ENCODE measurements around the gene GEMIN7.

DNA sequence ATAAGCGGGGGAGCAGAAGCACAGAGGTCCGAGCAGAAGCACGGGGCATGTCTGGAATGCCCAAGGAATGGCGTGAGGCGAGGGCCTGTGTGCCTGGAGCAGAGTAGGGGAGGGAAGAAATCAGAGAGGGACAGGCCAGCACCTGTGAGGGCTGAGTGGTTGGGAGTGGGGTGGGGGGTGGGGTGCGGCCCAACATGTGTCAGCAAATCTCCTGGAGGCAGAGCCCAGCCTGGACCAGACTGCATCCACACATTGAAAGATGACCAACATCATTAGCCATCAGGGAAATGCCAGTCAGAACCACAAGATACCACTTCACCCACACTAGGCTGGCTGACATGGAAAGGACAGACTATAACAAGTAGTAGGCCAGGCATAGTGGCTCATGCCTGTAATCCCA lies 29.0 kb upstream of the GEMIN7 start:
- TF ChIP-seq, protein P1, sequence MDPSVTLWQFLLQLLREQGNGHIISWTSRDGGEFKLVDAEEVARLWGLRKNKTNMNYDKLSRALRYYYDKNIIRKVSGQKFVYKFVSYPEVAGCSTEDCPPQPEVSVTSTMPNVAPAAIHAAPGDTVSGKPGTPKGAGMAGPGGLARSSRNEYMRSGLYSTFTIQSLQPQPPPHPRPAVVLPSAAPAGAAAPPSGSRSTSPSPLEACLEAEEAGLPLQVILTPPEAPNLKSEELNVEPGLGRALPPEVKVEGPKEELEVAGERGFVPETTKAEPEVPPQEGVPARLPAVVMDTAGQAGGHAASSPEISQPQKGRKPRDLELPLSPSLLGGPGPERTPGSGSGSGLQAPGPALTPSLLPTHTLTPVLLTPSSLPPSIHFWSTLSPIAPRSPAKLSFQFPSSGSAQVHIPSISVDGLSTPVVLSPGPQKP (IDR thresholded peaks at IDR 0.05; ENCODE audit: borderline replicate concordance, low read depth, low read length) = no peak
- TF ChIP-seq CTCF (conservative IDR thresholded peaks at IDR 0.05; ENCODE audit: low read depth, low read length) = no peak
- no peak for TF ChIP-seq MXI1 (IDR thresholded peaks at IDR 0.05; ENCODE audit: borderline replicate concordance, low read depth, low read length)
- no peak for TF ChIP-seq POLR2A (IDR thresholded peaks at IDR 0.05; ENCODE audit: low read depth, low read length)
- TF ChIP-seq CEBPB (IDR thresholded peaks at IDR 0.05; ENCODE audit: low read depth, low read length) = no peak
- TF ChIP-seq USF2 (IDR thresholded peaks at IDR 0.05; ENCODE audit: low read depth, low read length) = no peak
- no peak for TF ChIP-seq RFX5 (IDR thresholded peaks at IDR 0.05; ENCODE audit: low read depth, low read length)
- TF ChIP-seq RAD21 (IDR thresholded peaks at IDR 0.05; ENCODE audit: low read length) = no peak
- no peak for TF ChIP-seq MAZ (IDR thresholded peaks at IDR 0.05; ENCODE audit: borderline replicate concordance, low read depth, low read length)
